ENCODE data around the gene DNA2.

Gene DNA2

GRCh38 chr10:68397005-68397404, 74.8 kb downstream of the DNA2 start:
- H3K4me3 ChIP-seq (ENCODE audit: low read depth, low read length), result no peak overlapping the region
- no peak for TF ChIP-seq CTCF (IDR thresholded peaks at IDR 0.05; ENCODE audit: low read depth, low read length)

- no peak overlapping the region for H3K4me3 ChIP-seq (ENCODE audit: low read depth, low read length)
- no peak for TF ChIP-seq CTCF (IDR thresholded peaks at IDR 0.05; ENCODE audit: low read depth, low read length)
These were observed 86.0 kb downstream of the DNA2 start for GRCh38 chr10:68385740-68386139.

GRCh38 chr10:68371604-68372003, 100.2 kb downstream of the DNA2 start:
- no peak for TF ChIP-seq CTCF (IDR thresholded peaks at IDR 0.05; ENCODE audit: low read depth, low read length)
- no peak overlapping the region for H3K4me3 ChIP-seq (ENCODE audit: low read depth, low read length)

GRCh38 chr10:68367121-68367520, 104.7 kb downstream of the DNA2 start:
- no peak for TF ChIP-seq CTCF (IDR thresholded peaks at IDR 0.05; ENCODE audit: low read depth, low read length)
- H3K4me3 ChIP-seq (ENCODE audit: low read depth, low read length), result no peak overlapping the region

GRCh38 chr10:68366600-68366999, 105.2 kb downstream of the DNA2 start:
- TF ChIP-seq CTCF (IDR thresholded peaks at IDR 0.05; ENCODE audit: low read depth, low read length), result no peak
- no peak overlapping the region for H3K4me3 ChIP-seq (ENCODE audit: low read depth, low read length)

- H3K4me3 ChIP-seq (ENCODE audit: low read depth, low read length), result no peak overlapping the region
- TF ChIP-seq CTCF (IDR thresholded peaks at IDR 0.05; ENCODE audit: low read depth, low read length), result no peak
These were observed 106.2 kb downstream of the DNA2 start for GRCh38 chr10:68365611-68366010.

GRCh38 chr10:68364101-68364886, 107.5 kb downstream of the DNA2 start:
- TF ChIP-seq CTCF (IDR thresholded peaks at IDR 0.05; ENCODE audit: low read depth, low read length), result no peak
- no peak overlapping the region for H3K4me3 ChIP-seq (ENCODE audit: low read depth, low read length)

Data from WI38 (cell line).